Measurements from ENCODE around the gene RGS13.

- no peak for TF ChIP-seq JUNB (IDR thresholded peaks at IDR 0.05; ENCODE audit: unreplicated experiment)
- TF ChIP-seq CREB1 (CRISPR knock-in tag; IDR thresholded peaks at IDR 0.05; ENCODE audit: low read depth) = no peak
- no peak for TF ChIP-seq EZH2 (IDR thresholded peaks at IDR 0.05; ENCODE audit: low read depth, unreplicated experiment)
These were observed 42.2 kb downstream of the RGS13 start for GRCh38 chr1:192678099-192678498.
